Endothelial cell of umbilical vein (primary cell): ENCODE measurements around the gene EEFSEC.

ENCODE experiments used
- CTCF ChIP-seq, 2 donors: IDR thresholded peaks; 1 replicate in 1 of 2; 2 replicates in 1 of 2; pipeline ENCODE4 v1.5.1; 2011; ENCODE audit warnings: low read length in 2 of 2, mild to moderate bottlenecking in 2 of 2, moderate library complexity in 2 of 2, control low read depth in 1 of 2, inconsistent platforms in 1 of 2, low read depth in 1 of 2; ENCODE audit not compliant: insufficient read depth in 1 of 2; ENCODE audit errors: extremely low read depth in 1 of 2
- MAX ChIP-seq: IDR thresholded peaks from 2 replicates; pipeline ENCODE4 v1.6.1; 2011; ENCODE audit not compliant: insufficient read depth, insufficient read length
- POLR2A ChIP-seq: IDR thresholded peaks from 2 replicates; pipeline ENCODE4 v1.6.1; 2012; ENCODE audit warnings: low read depth, mild to moderate bottlenecking, control low read depth, low read length

- TF ChIP-seq CTCF (IDR thresholded peaks at IDR 0.05; ENCODE audit: extremely low read depth in 1 of 2, insufficient read depth in 1 of 2, low read depth in 1 of 2, low read length in 2 of 2) (no peak), POLR2A (no peak), MAX (no peak)
Measured at GRCh38 chr3:128145279-128145678, 8.0 kb upstream of the EEFSEC start.
